Mononuclear cell (primary cell): Measurements from ENCODE around the gene CXorf51A. TPM values are rescaled to one million over a fixed set of nuclear protein-coding genes. Genes with fewer than 3 reads are reported as not detected.
"Not testable (repeated sequence)": the region's sequence is repeated elsewhere in the genome, so short reads cannot be mapped to it uniquely, and the experiment has no call there.

Source experiments
- H3K27me3 ChIP-seq: 2 replicates; pipeline ENCODE4 v1.6.0; 2011; ENCODE audit warnings: low read length, control low read depth; ENCODE audit not compliant: insufficient read depth
- H3K4me1 ChIP-seq: 2 replicates; pipeline ENCODE4 v1.5.1; 2011; ENCODE audit warnings: mild to moderate bottlenecking, low read length, control low read depth; ENCODE audit not compliant: insufficient read depth
- H3K4me3 ChIP-seq: 2 replicates; pipeline ENCODE4 v1.5.1; 2011; ENCODE audit warnings: mild to moderate bottlenecking, low read length, moderate library complexity
- H3K9me3 ChIP-seq: 2 replicates; pipeline ENCODE4 v1.5.1; 2011; ENCODE audit warnings: low read depth, mild to moderate bottlenecking, control low read depth, low read length
- total RNA-seq: library from RNA; depleted of rRNA; stranded (reverse); fragments of >200 nt; gene quantifications from one replicate; pipeline ENCODE4 v1.2.3, GENCODE V29; 2012

CXorf51A gene
- not detected for total RNA-seq

- H3K27me3 ChIP-seq, H3K4me1 ChIP-seq, H3K4me3 ChIP-seq, H3K9me3 ChIP-seq: not testable (repeated sequence)
Observed at GRCh38 chrX:146814644-146815043, at the start of gene CXorf51A. CXorf51A (minus strand) TSS chrX:146814744; CDS start chrX:146814723, 21 bp downstream.

GRCh38 chrX:146863566-146863965 lies 49.0 kb upstream of the CXorf51A start:
- Histone ChIP-seq H3K4me3 (no peak overlapping the region), H3K4me1 (no peaks in the 10 kb centered on the region), H3K9me3 (no peaks in the 10 kb centered on the region), H3K27me3 (no peaks in the 10 kb centered on the region)

GRCh38 chrX:146854281-146854680 lies 39.7 kb upstream of the CXorf51A start:
- no peaks in the 10 kb centered on the region for H3K9me3 ChIP-seq
- H3K4me1 ChIP-seq, result no peaks in the 10 kb centered on the region
- H3K27me3 ChIP-seq, result no peaks in the 10 kb centered on the region
- no peak overlapping the region for H3K4me3 ChIP-seq

- Histone ChIP-seq H3K27me3 (no peaks in the 10 kb centered on the region), H3K4me3 (no peak overlapping the region), H3K9me3 (no peaks in the 10 kb centered on the region), H3K4me1 (no peaks in the 10 kb centered on the region)
Observed at GRCh38 chrX:146831994-146832393, 17.4 kb upstream of the CXorf51A start.

GRCh38 chrX:146809471-146809870 lies 5.1 kb downstream of the CXorf51A start, which contains the start of gene CXorf51B:
CXorf51B (plus strand) TSS chrX:146809771; CDS start chrX:146809792, 21 bp downstream.
- H3K9me3 ChIP-seq, H3K27me3 ChIP-seq, H3K4me3 ChIP-seq, H3K4me1 ChIP-seq: not testable (repeated sequence)

Other genes starting within 250 kb of the CXorf51A start
- gene CXorf51B, start 5.0 kb downstream of the CXorf51A start, total RNA-seq, result not detected